ENCODE results near the gene DHRSX.

DNA sequence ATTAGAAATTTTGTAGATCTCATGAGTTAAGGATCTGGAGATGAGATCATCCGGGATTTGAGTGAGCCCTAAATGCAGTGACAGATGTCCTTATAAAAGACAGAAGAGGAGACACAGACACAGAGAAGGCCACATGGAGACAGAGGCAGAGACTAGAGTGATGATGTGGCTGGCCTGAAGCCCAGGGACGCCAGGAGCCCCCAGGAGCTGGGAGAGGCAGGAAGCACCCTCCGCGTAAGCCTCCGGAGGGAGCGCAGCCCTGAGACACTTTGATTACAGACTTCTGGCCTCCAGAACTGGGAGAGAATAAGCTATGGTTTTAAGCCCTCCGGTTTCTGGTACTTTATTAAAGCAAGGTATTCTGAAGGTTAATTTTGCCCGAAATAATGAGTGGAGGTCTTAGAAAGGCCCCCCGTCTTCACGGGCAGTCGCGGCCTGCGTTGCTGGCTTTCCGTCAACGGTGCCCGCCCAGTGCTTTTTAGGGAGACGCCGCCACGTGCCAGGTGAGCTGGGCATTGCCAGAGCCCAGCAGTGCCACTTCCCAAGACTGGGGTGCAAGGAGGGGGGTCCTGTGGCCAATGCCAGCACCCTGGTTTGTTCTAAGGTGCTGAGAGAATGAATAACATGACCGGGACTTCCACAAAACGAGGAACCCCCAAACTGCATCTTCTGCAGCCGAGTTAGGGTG lies 8.1 kb downstream of the DHRSX start:
- TF ChIP-seq YY1 (IDR thresholded peaks at IDR 0.05; ENCODE audit: insufficient read depth, insufficient read length) (no peak), SUZ12 (IDR thresholded peaks at IDR 0.05; ENCODE audit: extremely low read depth, insufficient read depth, insufficient read length) (no peak), ZNF274 (IDR thresholded peaks at IDR 0.05; ENCODE audit: low read depth, low read length) (no peak)
